Gastrocnemius medialis (tissue), 4 donors: Measurements from ENCODE around the gene FAM118A.

Experiments used
- CTCF ChIP-seq, 5 experiments: fragments of 450-650 bp in 3 of 5; fragments of 200-600 bp in 2 of 5; sonication (generic) in 2 of 5; IDR thresholded peaks in 4 of 5; conservative IDR thresholded peaks in 1 of 5; 1 replicate in 4 of 5; 2 replicates in 1 of 5; pipeline ENCODE4 v1.5.1; 2016 to 2019; ENCODE audit warnings: antibody characterized with exemption in 5 of 5, mild to moderate bottlenecking in 3 of 5, moderate library complexity in 3 of 5
- POLR2A ChIP-seq, 2 donors: fragments of 450-650 bp; IDR thresholded peaks; one replicate each; pipeline ENCODE4 v1.6.1; 2017; ENCODE audit warnings: antibody characterized with exemption in 2 of 2, mild to moderate bottlenecking in 2 of 2, moderate library complexity in 2 of 2

GRCh38 chr22:45318558-45319323 is 9.0 kb downstream of the FAM118A start:
- TF ChIP-seq CTCF (IDR thresholded peaks at IDR 0.05 in 4 of 5, conservative IDR thresholded peaks at IDR 0.05 in 1 of 5) (no peak), POLR2A (IDR thresholded peaks at IDR 0.05) (no peak)
